T-cell (primary cell): ENCODE results near the gene MPV17. TPM values are rescaled to one million over a fixed set of nuclear protein-coding genes. Genes with fewer than 3 reads are reported as not detected.

ENCODE experiments used
- ATAC-seq, 4 experiments: fragments of 200-7000 bp in 3 of 4; fragments of 150-1000 bp in 1 of 4; cut with Tn5 transposase; replicated peaks in 1 of 4; 1 replicate in 3 of 4; 2 replicates in 1 of 4; pipeline ENCODE4 v1.10.0; 2021; ENCODE audit warnings: moderate library complexity in 3 of 4, mild to moderate bottlenecking in 2 of 4, moderate number of reproducible peaks in 1 of 4
- CTCF ChIA-PET, 2 donors: fragments of 300-600 bp; sonication (Branson Sonifier 250); formaldehyde crosslinking; loops; one replicate each; lab custom pipeline; 2022; ENCODE audit warnings: antibody characterized with exemption in 2 of 2; lab: Charles Lee
- POLR2A ChIA-PET, 2 donors: fragments of 300-600 bp; sonication (Branson Sonifier 250); formaldehyde crosslinking; loops; one replicate each; lab custom pipeline; 2022; ENCODE audit warnings: antibody characterized with exemption in 2 of 2; lab: Charles Lee
- DNase-seq, 35 experiments: peaks; one replicate each; pipeline versions ENCODE4 v3.0.0 to v3.0.0-alpha.2; 2013 to 2023
- H3K27ac ChIP-seq: one replicate; pipeline ENCODE4 v1.5.1; 2013; ENCODE audit warnings: low read length
- H3K27me3 ChIP-seq, 2 experiments: replicated peaks in 1 of 2; 1 replicate in 1 of 2; 2 replicates in 1 of 2; pipeline versions ENCODE4 v1.6.1 to v1.7.0; 2013; ENCODE audit warnings: low read length in 1 of 2, mixed read lengths in 1 of 2; ENCODE audit not compliant: control insufficient read depth in 2 of 2, insufficient read depth in 2 of 2; ENCODE audit errors: extremely low read depth in 1 of 2
- H3K36me3 ChIP-seq, 2 donors: 1 replicate in 1 of 2; 2 replicates in 1 of 2; pipeline versions ENCODE4 v1.6.1 to v1.7.0; 2013; ENCODE audit warnings: low read length in 1 of 2; ENCODE audit not compliant: control insufficient read depth in 2 of 2, insufficient read depth in 1 of 2; ENCODE audit errors: extremely low read depth in 1 of 2
- H3K4me1 ChIP-seq, 2 experiments: 1 replicate in 1 of 2; 2 replicates in 1 of 2; pipeline versions ENCODE4 v1.6.1 to v1.7.0; 2013; ENCODE audit warnings: low read length in 2 of 2, mixed read lengths in 1 of 2; ENCODE audit not compliant: insufficient read depth in 2 of 2, control insufficient read depth in 1 of 2; ENCODE audit errors: extremely low read depth in 1 of 2
- H3K4me3 ChIP-seq, 2 donors: 1 replicate in 1 of 2; 2 replicates in 1 of 2; pipeline versions ENCODE4 v1.5.1 to v1.7.0; 2013; ENCODE audit warnings: mild to moderate bottlenecking in 2 of 2, low read length in 1 of 2, moderate library complexity in 1 of 2; ENCODE audit not compliant: control insufficient read depth in 1 of 2; ENCODE audit errors: extremely low read depth in 1 of 2
- H3K9me3 ChIP-seq: 2 replicates; pipeline ENCODE4 v1.7.0; 2013
- H3K27ac Mint-ChIP-seq, 2 donors: one replicate each; pipeline ENCODE4 v1.8.0; 2020 to 2021; ENCODE audit warnings: mild to moderate bottlenecking in 2 of 2, mixed read lengths in 2 of 2
- H3K27me3 Mint-ChIP-seq, 2 donors: one replicate each; pipeline ENCODE4 v1.8.0; 2021 to 2022; ENCODE audit warnings: mixed read lengths in 2 of 2
- H3K36me3 Mint-ChIP-seq: one replicate; pipeline ENCODE4 v1.8.0; 2021; ENCODE audit warnings: mixed read lengths
- H3K4me1 Mint-ChIP-seq, 3 donors: one replicate each; pipeline ENCODE4 v1.8.0; 2020 to 2022; ENCODE audit warnings: mixed read lengths in 3 of 3, mild to moderate bottlenecking in 1 of 3
- H3K4me3 Mint-ChIP-seq, 3 donors: one replicate each; pipeline ENCODE4 v1.8.0; 2020 to 2022; ENCODE audit warnings: mild to moderate bottlenecking in 3 of 3, mixed read lengths in 3 of 3, moderate library complexity in 3 of 3
- H3K9me3 Mint-ChIP-seq, 3 donors: one replicate each; pipeline ENCODE4 v1.8.0; 2020 to 2022; ENCODE audit warnings: mixed read lengths in 3 of 3
- WGBS: methylation state at CpG from one replicate; pipeline ENCODE4 v1.1.5; 2013; ENCODE audit warnings: missing lambda C conversion rate; ENCODE audit not compliant: insufficient coverage; 5-methylcytosine and 5-hydroxymethylcytosine counted together
- total RNA-seq, 35 experiments: library from RNA in 6 of 35; stranded (reverse) in 6 of 35; fragments of 120-200 nt in 1 of 35; gene quantifications; one replicate each; pipeline versions ENCODE4 v1.2.1 to v1.2.4 and lab custom pipeline; 2013 to 2026

MPV17 gene
- total RNA-seq, 5 donors from 2014 or later (not counting 1 experiment from before 2014, with no cell fraction given), result 64.5 to 99.1 (median 93.6) TPM

DNA sequence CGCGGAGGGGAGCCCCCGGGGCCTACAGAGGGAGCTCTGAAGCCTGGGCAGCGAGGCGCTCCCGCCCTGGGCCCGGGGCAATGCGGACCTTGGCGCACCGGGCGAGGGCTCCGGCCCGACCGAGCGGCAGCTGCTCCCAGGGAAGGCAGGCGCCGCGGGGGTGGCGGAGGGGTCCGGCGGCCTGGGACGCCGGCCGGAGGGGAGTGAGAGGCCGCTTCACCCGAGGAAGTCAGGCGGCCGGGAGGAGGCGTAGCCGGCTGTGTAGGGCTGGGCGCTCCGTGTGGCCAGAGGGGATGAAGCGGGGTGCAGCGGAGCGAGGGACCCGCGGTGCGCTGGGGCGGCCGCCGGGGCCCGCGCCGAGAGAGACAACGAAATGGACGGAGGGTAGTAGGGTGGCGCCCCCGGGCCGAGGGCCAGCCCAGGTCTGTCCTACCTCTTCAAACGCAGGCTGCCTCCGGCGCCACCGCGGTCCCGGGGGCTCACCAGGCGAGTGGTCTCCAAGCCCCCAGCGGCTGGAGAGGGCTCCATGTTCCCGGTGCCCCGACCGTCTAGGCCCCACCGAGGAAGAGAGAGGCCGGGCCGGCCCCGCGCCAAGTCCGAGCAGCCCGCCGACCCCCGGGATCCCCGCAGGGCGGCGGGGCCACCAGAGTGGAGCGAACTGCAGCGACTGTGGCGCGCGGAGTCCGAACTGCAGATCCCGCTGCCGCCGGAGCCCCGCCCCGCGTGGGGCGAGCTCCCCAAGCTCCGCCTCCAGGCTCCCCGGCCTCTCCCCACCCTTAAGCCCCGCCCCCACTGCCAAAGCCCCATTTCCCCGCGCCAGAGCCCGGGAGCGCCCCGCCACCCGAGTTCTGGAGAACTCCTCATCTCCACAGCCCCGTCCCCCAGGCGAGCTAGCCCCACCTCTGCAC is 60.3 kb downstream of the MPV17 start, which contains the start of gene SLC30A3:
Gene SLC30A3 (minus strand): TSS at position 669 of the 908 bp plus-strand sequence. CDS start 141 bp downstream, at position 528.
- POLR2A ChIA-PET, result interaction anchor here in 1 of 2 donors (0.9 kb wide), 1 partner anchor 11 kb away, joined by 4 read pairs; no protein-coding TSS in a partner anchor
- Mint-ChIP-seq H3K4me3 (peak within 1 kb of the TSS; percentile 84 to 87 (median 85)), H3K9me3 (no peaks in the 10 kb centered on the region), H3K4me1 (peaks cover 28 to 35% (median 30%) of the 10 kb centered on the region in 3 donors), H3K27ac (peak within 1 kb of the TSS in 1 of 2 donors; percentile 2), H3K27me3 (peaks cover 42 to 57% of the 10 kb centered on the region in 2 donors), H3K36me3 (no peaks in the 10 kb centered on the region)
- WGBS, result 2% methylated on average over 93 of the region's 96 CpGs
- Histone ChIP-seq H3K4me3 (peak within 1 kb of the TSS; percentile 41 to 86), H3K27ac (no peak within 1 kb of the TSS), H3K4me1 (peaks cover 5 to 42% of the 10 kb centered on the region in 2 experiments), H3K9me3 (no peaks in the 10 kb centered on the region), H3K36me3 (no peaks in the 10 kb centered on the region), H3K27me3 (peaks cover 21 to 85% of the 10 kb centered on the region in 2 experiments)
- CTCF ChIA-PET, result interaction anchor here (0.6 to 4.0 kb wide), 4 partner anchors 17 to 998 kb away, joined by 3 to 18 read pairs (median 4); no protein-coding TSS in a partner anchor
- DNase-seq (peak in 33 of 35 experiments; percentile 16 to 73 (median 45)), ATAC-seq (peak; percentile 60 to 76 (median 72))

DNA sequence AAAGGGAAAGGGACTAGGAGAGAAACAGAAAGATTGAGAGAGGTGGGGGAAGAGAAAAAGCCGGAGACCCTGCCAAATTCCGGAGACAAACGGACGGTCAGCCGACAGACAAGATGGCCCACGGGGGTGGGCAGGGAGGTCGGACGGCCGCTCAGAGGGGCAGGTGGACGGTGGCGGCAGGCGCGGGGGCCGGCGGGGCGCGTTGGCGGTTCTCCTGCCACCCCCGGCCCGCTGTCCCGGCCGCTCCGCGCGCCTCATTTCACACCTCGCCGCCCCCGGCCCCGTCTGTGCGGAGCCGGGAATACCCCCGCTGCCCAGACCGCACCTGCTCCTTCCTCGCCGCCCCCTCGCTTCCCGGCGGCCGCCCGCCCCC is 61.0 kb downstream of the MPV17 start:
- Mint-ChIP-seq H3K27ac (no peak overlapping the region), H3K4me3 (peak overlapping the region; percentile 37 to 87 (median 64)), H3K27me3 (peaks cover 49 to 64% of the 10 kb centered on the region in 2 donors), H3K4me1 (peaks cover 28 to 35% (median 30%) of the 10 kb centered on the region in 3 donors), H3K36me3 (no peaks in the 10 kb centered on the region), H3K9me3 (no peaks in the 10 kb centered on the region)
- ChIA-PET POLR2A (no interaction called here), CTCF (interaction anchor here in 1 of 2 donors (0.6 kb wide), 1 partner anchor 19 kb away, joined by 6 read pairs; no protein-coding TSS in a partner anchor)
- H3K4me3 ChIP-seq, result peak overlapping the region in 1 of 2 donors; percentile 66
- DNase-seq, result peak in 1 of 35 experiments; percentile 9
- H3K27ac ChIP-seq, result no peak overlapping the region
- ATAC-seq, result no peak
- no peaks in the 10 kb centered on the region for H3K9me3 ChIP-seq
- H3K27me3 ChIP-seq, result peaks cover 21 to 87% of the 10 kb centered on the region in 2 experiments
- H3K4me1 ChIP-seq, result peaks cover 5 to 42% of the 10 kb centered on the region in 2 experiments
- WGBS, result 3% methylated on average over 40 of the region's 40 CpGs
- H3K36me3 ChIP-seq, result no peaks in the 10 kb centered on the region

DNA sequence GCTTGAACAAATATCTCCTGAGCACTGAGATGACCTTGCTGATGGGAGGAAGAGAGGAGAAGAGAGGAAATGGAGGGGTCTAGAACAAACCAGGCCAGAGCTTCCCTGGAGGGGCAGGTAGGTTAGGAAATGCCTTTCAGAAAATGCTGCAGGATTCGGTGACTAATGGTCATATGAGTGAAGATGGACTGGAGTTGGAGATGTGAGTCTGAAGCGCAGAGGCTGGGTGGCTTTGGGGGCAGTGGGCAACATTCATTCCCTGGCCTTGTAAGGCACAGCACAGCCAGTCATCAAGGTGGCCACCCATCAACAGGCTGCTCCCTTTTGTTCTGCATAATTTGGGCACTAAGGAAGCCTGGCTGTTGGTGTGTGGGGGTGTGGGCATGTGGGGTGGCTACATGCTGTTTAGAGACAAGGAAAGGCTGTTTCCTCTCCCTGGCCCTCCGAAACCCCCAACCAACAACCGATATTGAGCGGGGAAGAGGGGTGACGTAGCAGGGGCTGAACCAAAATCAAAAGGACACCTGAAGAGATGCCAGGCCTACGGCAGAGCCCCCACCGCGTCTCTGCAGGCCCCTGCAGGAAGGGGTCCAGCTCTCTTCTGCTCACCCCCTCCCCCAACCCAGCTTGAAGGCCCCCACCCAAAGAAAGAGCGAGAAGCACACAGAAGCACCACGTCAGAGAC is 61.5 kb downstream of the MPV17 start:
- Histone ChIP-seq H3K4me1 (peaks cover 5 to 42% of the 10 kb centered on the region in 2 experiments), H3K9me3 (no peaks in the 10 kb centered on the region), H3K27ac (no peak overlapping the region), H3K27me3 (peaks cover 21 to 93% of the 10 kb centered on the region in 2 experiments), H3K36me3 (no peaks in the 10 kb centered on the region), H3K4me3 (peak overlapping the region in 1 of 2 donors; percentile 66)
- H3K27ac Mint-ChIP-seq, result no peak overlapping the region
- DNase-seq (no peak), ATAC-seq (no peak)
- ChIA-PET POLR2A (no interaction called here), CTCF (no interaction called here)
- 84% methylated on average over 6 of the region's 11 CpGs for WGBS
- H3K4me1 Mint-ChIP-seq, result peaks cover 28 to 35% (median 30%) of the 10 kb centered on the region in 3 donors
- H3K4me3 Mint-ChIP-seq, result peak overlapping the region; percentile 37 to 87 (median 64)
- peaks cover 54 to 69% of the 10 kb centered on the region in 2 donors for H3K27me3 Mint-ChIP-seq
- no peaks in the 10 kb centered on the region for H3K9me3 Mint-ChIP-seq
- no peaks in the 10 kb centered on the region for H3K36me3 Mint-ChIP-seq

Other genes with a start within 250 kb of the MPV17 start
- gene EMILIN1, start 244.5 kb downstream of the MPV17 start, total RNA-seq, result 1 to 10 TPM in 1 of 5 donors, under 1 TPM in 4; 0.28 to 1.1 (median 0.85) TPM
- gene KHK, start 236.3 kb downstream of the MPV17 start, total RNA-seq, result 1 to 10 TPM; 3.7 to 9.1 (median 6.7) TPM
- gene CGREF1, start 204.0 kb downstream of the MPV17 start, total RNA-seq, result 1 to 10 TPM in 1 of 5 donors, under 1 TPM in 3, not detected in 1; 0.21 to 1.1 (median 0.34) TPM
- gene ABHD1, start 199.3 kb downstream of the MPV17 start, total RNA-seq, result 1 to 10 TPM in 3 of 5 donors, under 1 TPM in 2; 0.66 to 1.4 (median 1.2) TPM
- 10 to 100 TPM; 23.3 to 62.2 (median 59.9) TPM for gene PREB, start 188.5 kb downstream of the MPV17 start, total RNA-seq
- gene PRR30, start 183.7 kb downstream of the MPV17 start, total RNA-seq, result not detected
- gene TCF23, start 174.1 kb downstream of the MPV17 start, total RNA-seq, result not detected
- gene ATRAID, start 111.1 kb downstream of the MPV17 start, total RNA-seq, result 100 to 1,000 TPM in 2 of 5 donors, 10 to 100 TPM in 3; 78.9 to 106 (median 96.0) TPM
- gene SLC5A6, start 110.8 kb downstream of the MPV17 start, total RNA-seq, result 100 to 1,000 TPM in 2 of 5 donors, 10 to 100 TPM in 3; 37.5 to 214 (median 43.0) TPM
- gene CAD, start 105.7 kb downstream of the MPV17 start, total RNA-seq, result 10 to 100 TPM; 38.5 to 78.2 (median 65.4) TPM
- under 1 TPM in 2 of 5 donors, not detected in 3; 0.06 to 0.26 TPM for gene SLC30A3, start 60.0 kb downstream of the MPV17 start, total RNA-seq
- gene DNAJC5G, start 47.7 kb downstream of the MPV17 start, total RNA-seq, result not detected
- gene TRIM54, start 40.7 kb downstream of the MPV17 start, total RNA-seq, result not detected
- gene UCN, start 14.7 kb downstream of the MPV17 start, total RNA-seq, result 1 to 10 TPM; 1.8 to 7.8 (median 4.2) TPM
- gene GTF3C2, start 33.7 kb upstream of the MPV17 start, total RNA-seq, result 10 to 100 TPM; 69.8 to 89.9 (median 82.1) TPM
- gene EIF2B4, start 47.2 kb upstream of the MPV17 start, total RNA-seq, result 10 to 100 TPM; 35.6 to 50.3 (median 40.5) TPM
- 100 to 1,000 TPM in 3 of 5 donors, 10 to 100 TPM in 2; 77.9 to 130 (median 121) TPM for gene SNX17, start 47.5 kb upstream of the MPV17 start, total RNA-seq
- 10 to 100 TPM; 20.6 to 27.0 (median 21.9) TPM for gene ZNF513, start 57.6 kb upstream of the MPV17 start, total RNA-seq
- gene PPM1G, start 86.5 kb upstream of the MPV17 start, total RNA-seq, result 10 to 100 TPM; 40.9 to 65.9 (median 62.4) TPM
- gene NRBP1, start 105.5 kb upstream of the MPV17 start, total RNA-seq, result 100 to 1,000 TPM in 4 of 5 donors, 10 to 100 TPM in 1; 99.1 to 187 (median 109) TPM
- 10 to 100 TPM; 12.3 to 21.1 (median 19.7) TPM for gene KRTCAP3, start 119.3 kb upstream of the MPV17 start, total RNA-seq
- gene IFT172, start 166.6 kb upstream of the MPV17 start, total RNA-seq, result 10 to 100 TPM; 14.6 to 25.3 (median 17.3) TPM
- under 1 TPM; 0.13 to 0.98 (median 0.50) TPM for gene FNDC4, start 172.1 kb upstream of the MPV17 start, total RNA-seq
- under 1 TPM in 2 of 5 donors, not detected in 3; 0.23 to 0.28 TPM for gene GCKR, start 173.7 kb upstream of the MPV17 start, total RNA-seq